OCI-LY1 (cell line): ENCODE data around the gene RTP1.
"Not testable (repeated sequence)": the region's sequence is repeated elsewhere in the genome, so short reads cannot be mapped to it uniquely, and the experiment has no call there.

Experiments
- H2AFZ ChIP-seq: fragments of 200-600 bp; sonication (generic), shearing (Covaris generic); 2 replicates; pipeline ENCODE4 v1.6.0; 2014; ENCODE audit warnings: antibody characterized with exemption, mild to moderate bottlenecking, low read length
- H3F3A ChIP-seq: fragments of 200-600 bp; sonication (generic), shearing (Covaris generic); 2 replicates; pipeline ENCODE4 v1.6.0; 2014; ENCODE audit warnings: mild to moderate bottlenecking, antibody characterized with exemption, low read length, moderate library complexity; ENCODE audit not compliant: insufficient read depth
- H3K27ac ChIP-seq: fragments of 200-600 bp; sonication (generic); 2 replicates; pipeline ENCODE4 v1.5.1; 2014; ENCODE audit warnings: low read length, mixed run types, mild to moderate bottlenecking, low read depth; ENCODE audit not compliant: poor library complexity, severe bottlenecking
- H3K27me3 ChIP-seq: fragments of 200-600 bp; sonication (generic); 2 replicates; pipeline ENCODE4 v1.6.0; 2014; ENCODE audit warnings: antibody characterized with exemption, mild to moderate bottlenecking, low read length, moderate library complexity; ENCODE audit not compliant: insufficient read depth
- H3K36me3 ChIP-seq: fragments of 200-600 bp; sonication (generic); 2 replicates; pipeline ENCODE4 v1.6.1; 2014; ENCODE audit warnings: mild to moderate bottlenecking, antibody characterized with exemption, low read length, moderate library complexity, mixed read lengths; ENCODE audit not compliant: insufficient read depth
- H3K4me1 ChIP-seq: fragments of 200-600 bp; sonication (generic); 2 replicates; pipeline ENCODE4 v1.5.1; 2014; ENCODE audit warnings: mild to moderate bottlenecking, low read length, moderate library complexity; ENCODE audit not compliant: insufficient read depth, severe bottlenecking
- H3K4me2 ChIP-seq: fragments of 200-600 bp; sonication (generic), shearing (Covaris generic); 2 replicates; pipeline ENCODE4 v1.6.1; 2014; ENCODE audit warnings: low read length
- H3K4me3 ChIP-seq: fragments of 200-600 bp; sonication (generic); 2 replicates; pipeline ENCODE4 v1.5.1; 2014; ENCODE audit warnings: low read length, low read depth, mild to moderate bottlenecking, mixed read lengths; ENCODE audit not compliant: poor library complexity, severe bottlenecking
- H3K79me2 ChIP-seq: fragments of 200-600 bp; shearing (Covaris generic); 2 replicates; pipeline ENCODE4 v1.6.1; 2016; ENCODE audit warnings: mixed run types, low read length, mixed read lengths; ENCODE audit not compliant: insufficient read depth
- H3K9ac ChIP-seq: fragments of 200-600 bp; sonication (generic), shearing (Covaris generic); 2 replicates; pipeline ENCODE4 v1.6.1; 2014; ENCODE audit warnings: mild to moderate bottlenecking, low read length, mixed read lengths
- H3K9me2 ChIP-seq: fragments of 200-600 bp; sonication (generic), shearing (Covaris generic); 2 replicates; pipeline ENCODE4 v1.6.1; 2014; ENCODE audit warnings: low read depth, mild to moderate bottlenecking, low read length, mixed read lengths
- H3K9me3 ChIP-seq: fragments of 200-600 bp; shearing (Covaris generic); 2 replicates; pipeline ENCODE4 v1.6.1; 2014; ENCODE audit warnings: low read length, mixed read lengths
- H4K20me1 ChIP-seq: fragments of 200-600 bp; sonication (generic), shearing (Covaris generic); 2 replicates; pipeline ENCODE4 v1.6.0; 2016; ENCODE audit warnings: mild to moderate bottlenecking, low read length; ENCODE audit not compliant: insufficient read depth
- EZH2 ChIP-seq: fragments of 200-600 bp; sonication (generic), shearing (Covaris generic); IDR thresholded peaks from 2 replicates; pipeline ENCODE4 v1.8.0; 2017; ENCODE audit warnings: borderline replicate concordance, mixed run types, mild to moderate bottlenecking, antibody characterized with exemption, low read length, moderate library complexity, mixed read lengths
- TF ChIP-seq, protein P1 (sequence below): fragments of 200-600 bp; sonication (generic), shearing (Covaris generic); IDR thresholded peaks from 2 replicates; pipeline ENCODE4 v1.5.1; 2017; ENCODE audit warnings: mild to moderate bottlenecking, antibody characterized with exemption, low read length, moderate library complexity, mixed read lengths

The RTP1 gene

DNA sequence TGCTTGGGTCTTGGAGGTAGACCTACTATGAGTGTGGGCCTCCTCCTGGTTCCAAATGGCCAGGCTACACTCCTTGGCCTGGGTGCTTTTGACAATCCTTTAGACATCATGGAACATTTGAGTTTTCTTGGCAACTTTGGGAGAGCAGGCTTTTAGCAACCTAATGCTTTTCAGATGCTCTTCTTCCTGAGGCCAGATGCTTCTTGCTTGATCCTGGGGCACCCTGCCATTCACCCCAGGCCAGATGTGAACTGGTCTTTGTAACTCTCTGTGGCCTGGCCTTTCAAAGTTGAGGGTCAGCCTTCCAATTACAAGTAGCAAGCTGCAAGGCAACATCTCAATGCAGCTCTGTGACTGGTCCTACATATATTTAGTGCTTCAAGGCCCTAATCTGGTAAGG, 40.5 kb downstream of the RTP1 start:
- Histone ChIP-seq H3K27ac (no peak overlapping the region), H3K4me1 (no peaks in the 10 kb centered on the region)
- TF ChIP-seq EZH2 = no peak
- TF ChIP-seq, protein P1, sequence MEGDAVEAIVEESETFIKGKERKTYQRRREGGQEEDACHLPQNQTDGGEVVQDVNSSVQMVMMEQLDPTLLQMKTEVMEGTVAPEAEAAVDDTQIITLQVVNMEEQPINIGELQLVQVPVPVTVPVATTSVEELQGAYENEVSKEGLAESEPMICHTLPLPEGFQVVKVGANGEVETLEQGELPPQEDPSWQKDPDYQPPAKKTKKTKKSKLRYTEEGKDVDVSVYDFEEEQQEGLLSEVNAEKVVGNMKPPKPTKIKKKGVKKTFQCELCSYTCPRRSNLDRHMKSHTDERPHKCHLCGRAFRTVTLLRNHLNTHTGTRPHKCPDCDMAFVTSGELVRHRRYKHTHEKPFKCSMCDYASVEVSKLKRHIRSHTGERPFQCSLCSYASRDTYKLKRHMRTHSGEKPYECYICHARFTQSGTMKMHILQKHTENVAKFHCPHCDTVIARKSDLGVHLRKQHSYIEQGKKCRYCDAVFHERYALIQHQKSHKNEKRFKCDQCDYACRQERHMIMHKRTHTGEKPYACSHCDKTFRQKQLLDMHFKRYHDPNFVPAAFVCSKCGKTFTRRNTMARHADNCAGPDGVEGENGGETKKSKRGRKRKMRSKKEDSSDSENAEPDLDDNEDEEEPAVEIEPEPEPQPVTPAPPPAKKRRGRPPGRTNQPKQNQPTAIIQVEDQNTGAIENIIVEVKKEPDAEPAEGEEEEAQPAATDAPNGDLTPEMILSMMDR = no peak

DNA sequence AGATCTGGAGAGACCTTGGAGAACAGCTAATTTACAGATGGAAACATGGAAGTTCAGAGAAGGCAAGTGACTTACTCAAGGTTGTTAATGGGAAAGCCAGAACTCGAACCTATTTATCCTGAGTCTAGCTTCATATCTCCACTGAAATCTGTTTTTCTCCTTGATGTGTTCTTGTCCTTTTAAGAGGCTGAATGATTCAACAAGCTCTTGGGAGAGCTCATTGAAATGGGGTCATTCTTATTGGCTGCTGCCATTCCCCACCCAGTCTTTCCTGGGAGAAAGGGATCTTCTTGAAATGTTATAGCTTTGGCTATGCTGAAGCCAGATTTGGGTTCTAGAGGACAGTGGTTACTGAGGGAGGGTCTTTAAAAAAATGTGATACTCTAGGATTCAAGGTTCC, 41.0 kb downstream of the RTP1 start:
- Histone ChIP-seq H4K20me1 (no peaks in the 10 kb centered on the region), H2AFZ (no peak overlapping the region), H3K27ac (no peak overlapping the region), H3K27me3 (peaks cover 4% of the 10 kb centered on the region; the same call in 1 of the 2 replicates), H3K9me3 (peaks cover 6% of the 10 kb centered on the region; the same call in 1 of the 2 replicates), H3K4me1 (no peaks in the 10 kb centered on the region), H3K9me2 (no peaks in the 10 kb centered on the region), H3K36me3 (no peaks in the 10 kb centered on the region), H3K9ac (no peak overlapping the region), H3K79me2 (no peaks in the 10 kb centered on the region), H3K4me3 (no peak overlapping the region), H3F3A (no peaks in the 10 kb centered on the region), H3K4me2 (no peak overlapping the region)
- TF ChIP-seq, protein P1 = no peak
- no peak for TF ChIP-seq EZH2

More for the DNA sequence above, 40.5 kb downstream of the RTP1 start:
- Histone ChIP-seq H3K36me3 (no peaks in the 10 kb centered on the region), H3K4me3 (no peak overlapping the region), H3K9ac (no peak overlapping the region), H3K9me2 (no peaks in the 10 kb centered on the region), H3K27me3 (peaks cover 4% of the 10 kb centered on the region; the same call in 1 of the 2 replicates), H4K20me1 (no peaks in the 10 kb centered on the region), H3K79me2 (no peaks in the 10 kb centered on the region), H3K9me3 (peaks cover 6% of the 10 kb centered on the region; the same call in 1 of the 2 replicates), H3K4me2 (no peak overlapping the region), H2AFZ (no peak overlapping the region), H3F3A (no peaks in the 10 kb centered on the region)

DNA sequence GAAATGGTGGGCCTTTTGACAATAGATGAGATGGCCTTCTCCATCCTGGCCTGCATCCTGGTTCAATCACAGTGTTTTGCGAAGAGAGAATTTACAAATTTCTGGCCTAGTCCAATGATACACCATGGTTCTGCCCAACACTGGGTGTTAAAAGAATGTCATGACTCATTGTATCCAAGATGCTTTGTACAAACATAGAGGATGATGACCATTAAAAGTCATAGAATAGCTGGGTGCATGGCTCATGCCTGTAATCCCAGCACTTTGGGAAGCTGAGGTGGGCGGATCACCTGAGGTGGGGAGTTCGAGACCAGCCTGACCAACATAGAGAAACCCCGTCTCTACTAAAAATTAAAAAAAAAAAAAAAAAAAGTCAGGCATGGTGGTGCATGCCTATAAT, 41.5 kb downstream of the RTP1 start:
- not testable (repeated sequence) for H3K27ac ChIP-seq, H3F3A ChIP-seq, H3K9me2 ChIP-seq, H3K9me3 ChIP-seq, H4K20me1 ChIP-seq, H3K4me2 ChIP-seq, H3K4me3 ChIP-seq, H3K9ac ChIP-seq, H3K4me1 ChIP-seq, H3K27me3 ChIP-seq, H2AFZ ChIP-seq, H3K36me3 ChIP-seq, H3K79me2 ChIP-seq

DNA sequence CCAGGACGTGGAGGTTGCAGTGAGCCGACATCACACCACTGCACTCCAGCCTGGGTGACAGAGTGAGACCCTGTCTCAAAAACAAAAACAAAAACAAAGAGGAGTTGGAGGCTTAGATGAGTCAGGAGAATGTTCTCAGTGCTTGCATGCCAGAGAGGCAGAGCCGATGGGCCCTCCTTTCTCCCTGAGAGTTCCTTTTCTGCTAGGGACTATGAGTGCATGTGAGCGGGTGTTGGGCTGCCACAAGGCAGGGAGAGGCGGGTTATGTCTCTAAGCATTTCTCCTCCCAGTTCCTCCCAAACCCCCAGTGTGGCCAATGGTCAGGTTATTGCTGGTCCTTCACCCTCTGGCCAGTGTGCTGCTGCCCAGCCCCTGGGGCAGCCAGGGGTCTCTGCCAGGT, 45.1 kb downstream of the RTP1 start:
- Histone ChIP-seq H3K36me3 (no peaks in the 10 kb centered on the region), H3K4me2 (no peak overlapping the region), H3K79me2 (no peaks in the 10 kb centered on the region), H3K4me3 (no peak overlapping the region), H2AFZ (no peak overlapping the region), H3K9me3 (peaks cover 6% of the 10 kb centered on the region; the same call in 1 of the 2 replicates), H3K4me1 (no peaks in the 10 kb centered on the region), H3K27ac (no peak overlapping the region), H3K9me2 (no peaks in the 10 kb centered on the region), H3K9ac (no peak overlapping the region), H4K20me1 (no peaks in the 10 kb centered on the region), H3K27me3 (no peaks in the 10 kb centered on the region; the same call in 1 of the 2 replicates), H3F3A (no peaks in the 10 kb centered on the region)
- TF ChIP-seq EZH2 = no peak
- TF ChIP-seq, protein P1 = no peak
